Umbilical cord (tissue), 2 donors: ENCODE measurements around the gene TCAP. TPM values are rescaled to one million over a fixed set of nuclear protein-coding genes. Genes with fewer than 3 reads are reported as not detected.
"Not testable (repeated sequence)": the region's sequence is repeated elsewhere in the genome, so short reads cannot be mapped to it uniquely, and the experiment has no call there.

Source experiments
- DNase-seq: peaks from one replicate; pipeline ENCODE4 v3.0.0-alpha.2; 2015; ENCODE audit warnings: low spot score
- total RNA-seq: library from RNA; depleted of rRNA; stranded (reverse); fragments of >200 nt; gene quantifications from one replicate; pipeline ENCODE4 v1.2.3, GENCODE V29; 2014; ENCODE audit warnings: low replicate concordance; ENCODE audit not compliant: insufficient read depth

Gene TCAP
- total RNA-seq, 1 donor from 2014 or later, result 0.24 TPM

- DNase-seq, result no peak
Measured at GRCh38 chr17:39702901-39703893, 38.0 kb downstream of the TCAP start.

DNA sequence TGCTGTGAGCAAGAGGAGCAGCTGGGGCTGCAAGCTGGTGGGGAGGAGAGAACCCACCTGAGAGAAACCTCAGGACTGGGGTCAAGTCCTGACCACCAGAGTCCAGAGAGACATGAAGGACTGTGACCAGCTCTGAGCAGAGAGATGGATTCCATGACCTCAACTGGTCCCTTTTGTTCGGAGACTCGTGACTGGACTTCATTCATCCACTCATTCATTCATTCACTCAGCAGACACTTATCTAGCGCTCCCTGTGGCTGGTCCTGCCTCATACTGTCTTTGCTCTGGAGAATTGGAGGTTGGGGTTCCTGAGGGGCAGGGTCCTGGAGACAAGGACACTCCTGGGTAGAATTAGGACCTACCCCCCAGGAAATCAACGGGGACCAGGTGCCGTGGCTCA, 38.8 kb downstream of the TCAP start:
- DNase-seq, result no peak

DNA sequence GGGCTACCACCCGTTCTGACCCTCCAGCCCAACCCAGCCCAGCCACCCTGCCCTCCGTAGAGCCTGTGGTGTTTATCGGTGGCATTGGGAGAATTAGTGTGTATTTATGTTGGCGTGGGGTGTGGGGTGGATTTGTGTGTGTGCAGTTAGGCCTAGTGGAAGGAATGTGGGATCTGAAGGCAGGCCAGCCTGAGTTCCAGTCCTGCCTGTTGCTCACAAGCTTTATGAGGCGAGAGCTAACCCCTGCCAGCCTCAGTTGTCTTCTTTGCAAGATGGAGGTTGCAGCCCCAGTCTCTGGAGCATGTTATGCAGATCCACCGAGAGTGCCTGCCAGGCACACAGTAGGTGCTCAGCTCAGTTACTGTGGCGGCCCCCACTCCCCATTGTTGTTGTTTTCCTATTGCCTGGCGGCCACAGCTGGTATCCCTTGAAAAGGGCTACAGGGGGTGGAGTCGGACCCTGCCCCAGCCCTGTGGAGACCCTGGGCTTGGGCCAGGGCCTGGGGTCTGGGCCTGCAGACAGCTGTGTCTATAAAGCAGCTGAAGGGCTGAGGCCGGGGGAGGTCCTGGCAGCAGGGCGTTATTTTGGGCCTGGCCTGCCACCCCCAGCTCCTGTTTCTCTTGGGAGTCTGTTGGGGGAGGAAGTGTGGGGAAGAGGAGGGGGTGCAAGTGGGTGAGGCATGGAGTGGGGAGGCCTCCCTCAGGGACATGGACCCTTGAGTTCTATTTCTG, 39.8 kb downstream of the TCAP start:
- DNase-seq, result no peak

DNA sequence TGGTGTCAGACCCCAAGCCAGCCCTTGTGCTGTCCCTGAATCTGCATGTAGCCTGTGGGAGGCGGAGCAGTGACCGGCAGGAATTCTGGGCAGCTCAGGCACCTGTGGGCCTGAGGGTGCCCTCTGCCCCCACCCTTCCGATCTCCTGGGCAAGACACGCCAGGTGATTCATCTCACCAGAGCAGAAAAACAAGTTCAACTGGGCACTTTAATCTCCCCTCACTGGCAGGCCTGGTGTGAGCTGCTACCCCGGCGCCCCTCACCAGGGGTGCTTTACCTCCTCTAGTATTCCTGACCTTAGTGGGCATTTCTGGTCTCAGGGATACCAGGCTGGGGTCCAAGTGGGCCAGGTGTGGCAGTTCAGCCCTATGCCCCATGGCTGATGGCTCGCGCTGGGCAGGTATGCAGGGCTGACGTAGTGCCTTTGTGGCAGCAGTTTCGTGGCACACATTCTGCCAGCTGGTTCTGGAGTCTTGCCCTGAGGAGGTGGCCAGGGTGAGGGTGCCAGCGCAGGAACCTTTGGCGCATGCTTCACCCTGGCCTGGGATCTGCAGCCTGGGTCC, 40.7 kb downstream of the TCAP start:
- DNase-seq, result no peak

GRCh38 chr17:39706383-39706782, 41.2 kb downstream of the TCAP start:
- no peak for DNase-seq

DNA sequence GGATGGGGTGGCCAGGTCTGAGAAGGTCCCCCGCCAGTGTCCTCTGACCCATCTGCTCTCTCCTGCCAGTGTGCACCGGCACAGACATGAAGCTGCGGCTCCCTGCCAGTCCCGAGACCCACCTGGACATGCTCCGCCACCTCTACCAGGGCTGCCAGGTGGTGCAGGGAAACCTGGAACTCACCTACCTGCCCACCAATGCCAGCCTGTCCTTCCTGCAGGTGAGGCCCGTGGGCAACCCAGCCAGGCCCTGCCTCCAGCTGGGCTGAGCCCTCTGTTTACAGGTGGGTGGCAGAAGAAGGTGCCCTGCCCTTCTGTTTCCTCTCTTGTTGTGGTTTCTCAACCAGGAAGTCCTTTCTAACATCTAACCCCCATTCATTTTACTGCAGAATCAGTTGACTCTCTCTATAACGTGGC, 41.8 kb downstream of the TCAP start:
- no peak for DNase-seq

- DNase-seq, result no peak
Measured at GRCh38 chr17:39709319-39709997, 44.3 kb downstream of the TCAP start.

GRCh38 chr17:39709998-39710964, 45.1 kb downstream of the TCAP start:
- no peak for DNase-seq

- DNase-seq, result not testable (repeated sequence)
Measured at GRCh38 chr17:39711071-39711470, 45.9 kb downstream of the TCAP start.

- DNase-seq, result no peak
Measured at GRCh38 chr17:39711851-39712250, 46.7 kb downstream of the TCAP start.

- no peak for DNase-seq
Measured at GRCh38 chr17:39714234-39714633, 49.1 kb downstream of the TCAP start.

- no peak for DNase-seq
Measured at GRCh38 chr17:39715375-39716072, 50.4 kb downstream of the TCAP start.

Other genes starting within 250 kb of the TCAP start
- 12.3 TPM for gene MED1, start 214.1 kb upstream of the TCAP start, total RNA-seq
- gene CDK12, start 203.9 kb upstream of the TCAP start, total RNA-seq, result 19.0 TPM
- 1.4 TPM for gene NEUROD2, start 57.4 kb upstream of the TCAP start, total RNA-seq
- gene PPP1R1B, start 38.4 kb upstream of the TCAP start, total RNA-seq, result 6.5 TPM
- gene STARD3, start 28.2 kb upstream of the TCAP start, total RNA-seq, result 20.5 TPM
- not detected for gene PNMT, start 3.1 kb downstream of the TCAP start, total RNA-seq
- gene PGAP3, start 22.7 kb downstream of the TCAP start, total RNA-seq, result 12.8 TPM
- 36.8 TPM for gene ERBB2, start 34.7 kb downstream of the TCAP start, total RNA-seq
- gene MIEN1, start 65.2 kb downstream of the TCAP start, total RNA-seq, result 9.9 TPM
- 1.7 TPM for gene GRB7, start 72.6 kb downstream of the TCAP start, total RNA-seq
- 3.4 TPM for gene IKZF3, start 199.0 kb downstream of the TCAP start, total RNA-seq
- 5.3 TPM for gene ZPBP2, start 202.9 kb downstream of the TCAP start, total RNA-seq